ENCODE measurements around the gene HK1. TPM values are rescaled to one million over a fixed set of nuclear protein-coding genes. Genes with fewer than 3 reads are reported as not detected.

Gene HK1
- total and polyA plus RNA-seq, 2 donors (not counting 1 experiment from before 2014, with no cell fraction given) = 60.6 to 172 TPM

DNA sequence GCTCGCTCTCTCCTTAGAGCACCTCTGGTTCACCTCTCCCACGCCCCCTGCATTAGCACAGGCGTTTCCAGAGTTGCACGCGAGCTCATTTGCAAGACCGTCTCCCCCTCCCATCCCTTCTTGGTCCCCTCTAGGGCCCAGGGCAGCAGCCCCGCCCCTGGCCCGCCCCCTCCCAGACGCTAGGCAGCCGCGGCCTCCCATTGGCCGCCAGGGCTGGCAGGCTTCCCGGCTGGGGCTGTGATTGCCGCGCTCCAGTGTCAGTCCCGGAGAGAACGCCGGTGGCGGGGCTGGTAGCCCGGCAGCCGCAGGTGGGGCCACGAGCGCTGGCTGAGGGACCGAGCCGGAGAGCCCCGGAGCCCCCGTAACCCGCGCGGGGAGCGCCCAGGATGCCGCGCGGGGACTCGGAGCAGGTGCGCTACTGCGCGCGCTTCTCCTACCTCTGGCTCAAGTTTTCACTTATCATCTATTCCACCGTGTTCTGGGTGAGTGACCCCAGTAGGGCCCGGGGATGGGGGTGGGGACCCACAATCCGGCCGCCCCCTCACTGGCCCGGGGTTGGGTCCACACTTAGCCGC is 173.0 kb downstream of the HK1 start, which contains the start of gene TSPAN15:
Gene TSPAN15, plus strand, starts transcription at position 257 of the 575 bp plus-strand sequence. Its CDS starts 130 bp downstream, at position 387.
- peaks cover 13% of the 10 kb centered on the region for H3K27me3 ChIP-seq (ENCODE audit: control insufficient read depth, insufficient read depth, low read length)
- H3K79me2 ChIP-seq (ENCODE audit: control insufficient read depth, insufficient read depth, low read length) = no peaks in the 10 kb centered on the region
- H3K4me1 ChIP-seq (ENCODE audit: control insufficient read depth, extremely low read depth, insufficient read depth, low read length) = no peaks in the 10 kb centered on the region
- peak; percentile 53 to 72 for DNase-seq (ENCODE audit: low read depth in 2 of 2)
- H3K9ac ChIP-seq (ENCODE audit: insufficient read depth, low read length) = no peak within 1 kb of the TSS
- no peaks in the 10 kb centered on the region for H3K36me3 ChIP-seq (ENCODE audit: control insufficient read depth, insufficient read depth, low read length)
- H3K9me3 ChIP-seq (ENCODE audit: control insufficient read depth, insufficient read depth, low read depth, low read length) = no peaks in the 10 kb centered on the region
- H3K4me3 ChIP-seq (replicated peaks in 1 of 4; ENCODE audit: control extremely low read depth in 1 of 4, insufficient read depth in 1 of 4, low read depth in 3 of 4, low read length in 4 of 4) = peak within 1 kb of the TSS; percentile 33 to 53 (median 35)
- H3K27ac ChIP-seq (ENCODE audit: insufficient read depth, low read length) = no peak within 1 kb of the TSS
- TF ChIP-seq EZH2 (IDR thresholded peaks at IDR 0.05; ENCODE audit: low read length, missing control alignments) (no peak), CTCF (conservative IDR thresholded peaks at IDR 0.05 in 1 of 2, IDR thresholded peaks at IDR 0.05 in 1 of 2; ENCODE audit: low read depth in 1 of 2, low read length in 2 of 2) (no peak)
- H4K20me1 ChIP-seq (ENCODE audit: control insufficient read depth, extremely low read depth, insufficient read depth, low read length) = no peaks in the 10 kb centered on the region
- peak within 1 kb of the TSS; percentile 75 for H3K4me2 ChIP-seq (ENCODE audit: extremely low read depth, insufficient read depth, low read length)
- H2AFZ ChIP-seq (ENCODE audit: low read length) = no peak within 1 kb of the TSS

Other genes with a start within 250 kb of the HK1 start
- gene SRGN, start 190.4 kb upstream of the HK1 start, total RNA-seq = 147 and 363 TPM in 2 replicates
- gene SRGN, start 190.4 kb upstream of the HK1 start, polyA plus RNA-seq = 71.9 and 83.9 TPM in 2 replicates
- gene VPS26A, start 154.3 kb upstream of the HK1 start, total RNA-seq = 38.0 and 44.1 TPM in 2 replicates
- 51.3 and 57.1 TPM in 2 replicates for gene VPS26A, start 154.3 kb upstream of the HK1 start, polyA plus RNA-seq
- 49.5 and 69.6 TPM in 2 replicates for gene SUPV3L1, start 98.3 kb upstream of the HK1 start, total RNA-seq
- gene SUPV3L1, start 98.3 kb upstream of the HK1 start, polyA plus RNA-seq = 31.8 and 37.6 TPM in 2 replicates
- gene HKDC1, start 58.2 kb upstream of the HK1 start, total RNA-seq = 1.8 and 2.1 TPM in 2 replicates
- gene HKDC1, start 58.2 kb upstream of the HK1 start, polyA plus RNA-seq = 0.09 and 0.12 TPM in 2 replicates
- gene TACR2, start 138.4 kb downstream of the HK1 start, total RNA-seq = 0.17 and 0.26 TPM in 2 replicates
- 0.10 and 0.15 TPM in 2 replicates for gene TACR2, start 138.4 kb downstream of the HK1 start, polyA plus RNA-seq
- 1.8 and 2.6 TPM in 2 replicates for gene TSPAN15, start 173.0 kb downstream of the HK1 start, total RNA-seq
- 0.56 TPM in 1 of 2 replicates, not detected in the other for gene TSPAN15, start 173.0 kb downstream of the HK1 start, polyA plus RNA-seq